ENCODE results near the gene SPIRE2.

GRCh38 chr16:89801800-89802199 is 26.5 kb upstream of the SPIRE2 start:
- TF ChIP-seq EZH2 (IDR thresholded peaks at IDR 0.05; ENCODE audit: low read length, missing control alignments) (no peak), CTCF (conservative IDR thresholded peaks at IDR 0.05 in 1 of 2, IDR thresholded peaks at IDR 0.05 in 1 of 2; ENCODE audit: low read depth in 1 of 2, low read length in 2 of 2) (no peak)

Data from fibroblast of lung (primary cell).